GM12878 (cell line): Measurements from ENCODE around the gene TEC. TPM values are rescaled to one million over a fixed set of nuclear protein-coding genes. Genes with fewer than 3 reads are reported as not detected.
A peak's percentile ranks its signal among the peaks of the same experiment; 100 is the strongest.

Source experiments
- ASH2L ChIP-seq: fragments of 300-600, 200-600 bp; sonication (generic); IDR thresholded peaks from 2 replicates; pipeline ENCODE4 v1.6.1; 2017; ENCODE audit warnings: low read depth, mild to moderate bottlenecking, borderline replicate concordance
- BHLHE40 ChIP-seq, 2 experiments: fragments of 450-650 bp in 1 of 2; IDR thresholded peaks; 2 replicates each; pipeline ENCODE4 v1.6.1; 2011 to 2017; ENCODE audit warnings: low read depth in 2 of 2, borderline replicate concordance in 1 of 2, improper control_type of control experiment in 1 of 2, low read length in 1 of 2, mild to moderate bottlenecking in 1 of 2
- BRCA1 ChIP-seq: IDR thresholded peaks from 2 replicates; pipeline ENCODE4 v1.6.1; 2011; ENCODE audit warnings: low read depth, low read length, improper control_type of control experiment
- CBFB ChIP-seq: IDR thresholded peaks from 2 replicates; pipeline ENCODE4 v1.6.1; 2016; ENCODE audit warnings: antibody characterized with exemption, low read depth
- CHD1 ChIP-seq: IDR thresholded peaks from 2 replicates; pipeline ENCODE4 v1.6.1; 2012; ENCODE audit warnings: low read depth, low read length, improper control_type of control experiment
- EP300 ChIP-seq, 2 experiments: fragments of 150-350 bp in 1 of 2; IDR thresholded peaks; 2 replicates each; pipeline ENCODE4 v1.6.1; 2011 to 2012; ENCODE audit warnings: low read depth in 2 of 2, low read length in 2 of 2, borderline replicate concordance in 1 of 2, improper control_type of control experiment in 1 of 2, inconsistent platforms in 1 of 2; ENCODE audit not compliant: control insufficient read depth in 1 of 2
- FOS ChIP-seq: IDR thresholded peaks from 3 replicates; pipeline ENCODE4 v1.6.1; 2011; ENCODE audit warnings: borderline replicate concordance; ENCODE audit not compliant: insufficient read length; ENCODE audit errors: extremely low read depth
- GATAD2B ChIP-seq: fragments of 450-650 bp; conservative IDR thresholded peaks from 2 replicates; pipeline ENCODE4 v1.6.1; 2017; ENCODE audit warnings: low read depth, mild to moderate bottlenecking, moderate library complexity
- IKZF2 ChIP-seq, 2 experiments: fragments of 450-650 bp; IDR thresholded peaks; 2 replicates each; pipeline ENCODE4 v1.6.1; 2017; ENCODE audit warnings: mild to moderate bottlenecking in 2 of 2, moderate library complexity in 2 of 2
- LARP7 ChIP-seq: fragments of 450-650 bp; IDR thresholded peaks from 2 replicates; pipeline ENCODE4 v1.6.1; 2017; ENCODE audit warnings: mild to moderate bottlenecking
- MEF2A ChIP-seq: IDR thresholded peaks from 2 replicates; pipeline ENCODE4 v1.6.1; 2011; ENCODE audit warnings: low read depth, mild to moderate bottlenecking, low read length, moderate library complexity; ENCODE audit not compliant: insufficient read depth
- NRF1 ChIP-seq: conservative IDR thresholded peaks from 2 replicates; pipeline ENCODE4 v1.6.1; 2011; ENCODE audit warnings: mild to moderate bottlenecking, low read depth, low read length, improper control_type of control experiment
- POLR2AphosphoS5 ChIP-seq: IDR thresholded peaks from 2 replicates; pipeline ENCODE4 v1.6.1; 2011; ENCODE audit warnings: mild to moderate bottlenecking, low read length, inconsistent platforms
- RAD21 ChIP-seq: IDR thresholded peaks from 2 replicates; pipeline ENCODE4 v1.6.1; 2011; ENCODE audit warnings: mild to moderate bottlenecking, low read depth, low read length, moderate library complexity; ENCODE audit not compliant: insufficient read depth
- RFX5 ChIP-seq: IDR thresholded peaks from 2 replicates; pipeline ENCODE4 v1.6.1; 2011; ENCODE audit warnings: low read depth, low read length, improper control_type of control experiment
- SIN3A ChIP-seq: IDR thresholded peaks from 2 replicates; pipeline ENCODE4 v1.6.1; 2012; ENCODE audit warnings: low read depth, low read length, improper control_type of control experiment
- STAT1 ChIP-seq: fragments of 450-650 bp; conservative IDR thresholded peaks from 2 replicates; pipeline ENCODE4 v1.6.1; 2014; ENCODE audit warnings: antibody characterized with exemption, mild to moderate bottlenecking
- TCF3 ChIP-seq: IDR thresholded peaks from 2 replicates; pipeline ENCODE4 v1.6.1; 2012; ENCODE audit warnings: low read depth, mild to moderate bottlenecking, low read length, borderline replicate concordance; ENCODE audit not compliant: insufficient read depth
- ZNF207 ChIP-seq: fragments of 450-650 bp; IDR thresholded peaks from 2 replicates; pipeline ENCODE4 v1.6.1; 2014; ENCODE audit warnings: antibody characterized with exemption, mild to moderate bottlenecking, borderline replicate concordance
- polyA plus RNA-seq, 11 experiments: library from polyadenylated mRNA; depleted of rRNA in 4 of 11; unstranded in 6 of 11; stranded (reverse) in 5 of 11; fragments of >200 nt; fragmentation: Nextera tagmentation in 4 of 11; fragmentation: Illumina TruSeq in 1 of 11; extraction: Ambion mirVana in 4 of 11; extraction: Trizol in 1 of 11; gene quantifications; 1 replicate in 1 of 11; 2 replicates in 10 of 11; pipeline versions ENCODE4 v1.2.1 to v1.2.3, GENCODE V29; 2011 to 2016; ENCODE audit warnings: inconsistent platforms in 2 of 11, missing spikeins in 2 of 11, low read depth in 1 of 11
- total RNA-seq, 4 experiments: library from RNA; depleted of rRNA in 3 of 4; stranded (reverse); fragments of >200 nt in 3 of 4; fragmentation: Illumina TruSeq in 1 of 4; extraction: Trizol in 1 of 4; gene quantifications; 2 replicates each; pipeline versions ENCODE4 v1.2.1 to v1.2.3, GENCODE V29; 2013 to 2021
- TF ChIP-seq, protein P1 (sequence below): IDR thresholded peaks from 2 replicates; pipeline ENCODE4 v1.6.1; 2012; ENCODE audit warnings: low read depth, low read length, improper control_type of control experiment
- TF ChIP-seq, protein P2 (sequence below): IDR thresholded peaks from 2 replicates; pipeline ENCODE4 v1.6.1; 2011; ENCODE audit warnings: mild to moderate bottlenecking, low read depth, low read length, moderate library complexity; ENCODE audit not compliant: insufficient replicate concordance
- TF ChIP-seq, protein P3 (sequence below): fragments of 450-650 bp; IDR thresholded peaks from 2 replicates; pipeline ENCODE4 v1.6.1; 2018; ENCODE audit warnings: borderline replicate concordance, mild to moderate bottlenecking; ENCODE audit not compliant: partially characterized antibody
- TF ChIP-seq, protein P4 (sequence below): IDR thresholded peaks from 2 replicates; pipeline ENCODE4 v1.6.1; 2012; ENCODE audit warnings: low read depth, low read length, improper control_type of control experiment

TEC gene
- total and polyA plus RNA-seq, 10 of the 15 experiments (the other 5 are each of a cell fraction or from before 2014, with no cell fraction given) = 7.4 to 27.2 (median 17.1) TPM

DNA sequence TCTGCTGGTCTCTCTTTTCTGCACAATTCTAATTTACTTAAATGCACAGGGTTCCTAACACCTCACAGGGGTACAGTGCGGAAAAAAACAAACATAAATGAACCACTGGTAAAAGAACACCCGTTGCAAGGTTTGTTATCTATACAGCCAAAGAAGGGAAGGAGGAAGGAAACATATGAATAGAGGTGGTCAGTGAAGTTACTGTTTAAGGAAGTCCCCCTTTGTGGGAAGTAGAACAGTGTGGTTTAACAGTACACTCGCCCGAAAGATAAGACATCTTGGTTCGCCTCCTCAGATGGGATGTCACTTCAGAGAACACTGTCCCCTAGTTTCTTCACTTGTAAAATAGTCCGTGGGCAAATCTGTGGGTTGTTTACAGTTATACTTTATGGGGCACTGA is 57.5 kb downstream of the TEC start (continued):
- TF ChIP-seq, protein P1, sequence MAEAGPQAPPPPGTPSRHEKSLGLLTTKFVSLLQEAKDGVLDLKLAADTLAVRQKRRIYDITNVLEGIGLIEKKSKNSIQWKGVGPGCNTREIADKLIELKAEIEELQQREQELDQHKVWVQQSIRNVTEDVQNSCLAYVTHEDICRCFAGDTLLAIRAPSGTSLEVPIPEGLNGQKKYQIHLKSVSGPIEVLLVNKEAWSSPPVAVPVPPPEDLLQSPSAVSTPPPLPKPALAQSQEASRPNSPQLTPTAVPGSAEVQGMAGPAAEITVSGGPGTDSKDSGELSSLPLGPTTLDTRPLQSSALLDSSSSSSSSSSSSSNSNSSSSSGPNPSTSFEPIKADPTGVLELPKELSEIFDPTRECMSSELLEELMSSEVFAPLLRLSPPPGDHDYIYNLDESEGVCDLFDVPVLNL = no peak
- TF ChIP-seq TCF3 (no peak), POLR2AphosphoS5 (peak; percentile 80), BHLHE40 (IDR thresholded peaks at IDR 0.05; ENCODE audit: borderline replicate concordance in 1 of 2, low read depth in 2 of 2, low read length in 1 of 2) (peak in 1 of 2 experiments; percentile 23; a peak in 1 of 4 replicates), EP300 (IDR thresholded peaks at IDR 0.05; ENCODE audit: borderline replicate concordance in 1 of 2, control insufficient read depth in 1 of 2, low read depth in 2 of 2, low read length in 2 of 2) (peak; percentile 60 to 72; a peak in 3 of 4 replicates), MEF2A (peak; percentile 63; the same call in 1 of the 2 replicates), BRCA1 (no peak), ZNF207 (no peak), GATAD2B (no peak), IKZF2 (IDR thresholded peaks at IDR 0.05) (peak in 1 of 2 experiments; percentile 73; a peak in 2 of 4 replicates), ASH2L (no peak), FOS (no peak), CBFB (peak; percentile 74), SIN3A (no peak), RFX5 (no peak), STAT1 (0 out of 2 replicates have a peak, but pooled peaks have one; percentile 27), CHD1 (no peak), RAD21 (no peak), NRF1 (no peak), LARP7 (no peak)
- TF ChIP-seq, protein P2, sequence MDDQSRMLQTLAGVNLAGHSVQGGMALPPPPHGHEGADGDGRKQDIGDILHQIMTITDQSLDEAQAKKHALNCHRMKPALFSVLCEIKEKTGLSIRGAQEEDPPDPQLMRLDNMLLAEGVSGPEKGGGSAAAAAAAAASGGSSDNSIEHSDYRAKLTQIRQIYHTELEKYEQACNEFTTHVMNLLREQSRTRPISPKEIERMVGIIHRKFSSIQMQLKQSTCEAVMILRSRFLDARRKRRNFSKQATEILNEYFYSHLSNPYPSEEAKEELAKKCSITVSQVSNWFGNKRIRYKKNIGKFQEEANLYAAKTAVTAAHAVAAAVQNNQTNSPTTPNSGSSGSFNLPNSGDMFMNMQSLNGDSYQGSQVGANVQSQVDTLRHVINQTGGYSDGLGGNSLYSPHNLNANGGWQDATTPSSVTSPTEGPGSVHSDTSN = no peak
- TF ChIP-seq, protein P3, sequence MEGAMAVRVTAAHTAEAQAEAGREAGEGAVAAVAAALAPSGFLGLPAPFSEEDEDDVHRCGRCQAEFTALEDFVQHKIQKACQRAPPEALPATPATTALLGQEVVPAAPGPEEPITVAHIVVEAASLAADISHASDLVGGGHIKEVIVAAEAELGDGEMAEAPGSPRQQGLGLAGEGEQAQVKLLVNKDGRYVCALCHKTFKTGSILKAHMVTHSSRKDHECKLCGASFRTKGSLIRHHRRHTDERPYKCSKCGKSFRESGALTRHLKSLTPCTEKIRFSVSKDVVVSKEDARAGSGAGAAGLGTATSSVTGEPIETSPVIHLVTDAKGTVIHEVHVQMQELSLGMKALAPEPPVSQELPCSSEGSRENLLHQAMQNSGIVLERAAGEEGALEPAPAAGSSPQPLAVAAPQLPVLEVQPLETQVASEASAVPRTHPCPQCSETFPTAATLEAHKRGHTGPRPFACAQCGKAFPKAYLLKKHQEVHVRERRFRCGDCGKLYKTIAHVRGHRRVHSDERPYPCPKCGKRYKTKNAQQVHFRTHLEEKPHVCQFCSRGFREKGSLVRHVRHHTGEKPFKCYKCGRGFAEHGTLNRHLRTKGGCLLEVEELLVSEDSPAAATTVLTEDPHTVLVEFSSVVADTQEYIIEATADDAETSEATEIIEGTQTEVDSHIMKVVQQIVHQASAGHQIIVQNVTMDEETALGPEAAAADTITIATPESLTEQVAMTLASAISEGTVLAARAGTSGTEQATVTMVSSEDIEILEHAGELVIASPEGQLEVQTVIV = no peak
- TF ChIP-seq, protein P4, sequence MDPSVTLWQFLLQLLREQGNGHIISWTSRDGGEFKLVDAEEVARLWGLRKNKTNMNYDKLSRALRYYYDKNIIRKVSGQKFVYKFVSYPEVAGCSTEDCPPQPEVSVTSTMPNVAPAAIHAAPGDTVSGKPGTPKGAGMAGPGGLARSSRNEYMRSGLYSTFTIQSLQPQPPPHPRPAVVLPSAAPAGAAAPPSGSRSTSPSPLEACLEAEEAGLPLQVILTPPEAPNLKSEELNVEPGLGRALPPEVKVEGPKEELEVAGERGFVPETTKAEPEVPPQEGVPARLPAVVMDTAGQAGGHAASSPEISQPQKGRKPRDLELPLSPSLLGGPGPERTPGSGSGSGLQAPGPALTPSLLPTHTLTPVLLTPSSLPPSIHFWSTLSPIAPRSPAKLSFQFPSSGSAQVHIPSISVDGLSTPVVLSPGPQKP = no peak
